Fibroblast of peridontal ligament (primary cell): ENCODE measurements around the gene NACA.

Source experiments
- DNase-seq: peaks from one replicate; pipeline ENCODE4 v3.0.0-alpha.2; 2010; ENCODE audit errors: extremely low read depth

The NACA gene

DNA sequence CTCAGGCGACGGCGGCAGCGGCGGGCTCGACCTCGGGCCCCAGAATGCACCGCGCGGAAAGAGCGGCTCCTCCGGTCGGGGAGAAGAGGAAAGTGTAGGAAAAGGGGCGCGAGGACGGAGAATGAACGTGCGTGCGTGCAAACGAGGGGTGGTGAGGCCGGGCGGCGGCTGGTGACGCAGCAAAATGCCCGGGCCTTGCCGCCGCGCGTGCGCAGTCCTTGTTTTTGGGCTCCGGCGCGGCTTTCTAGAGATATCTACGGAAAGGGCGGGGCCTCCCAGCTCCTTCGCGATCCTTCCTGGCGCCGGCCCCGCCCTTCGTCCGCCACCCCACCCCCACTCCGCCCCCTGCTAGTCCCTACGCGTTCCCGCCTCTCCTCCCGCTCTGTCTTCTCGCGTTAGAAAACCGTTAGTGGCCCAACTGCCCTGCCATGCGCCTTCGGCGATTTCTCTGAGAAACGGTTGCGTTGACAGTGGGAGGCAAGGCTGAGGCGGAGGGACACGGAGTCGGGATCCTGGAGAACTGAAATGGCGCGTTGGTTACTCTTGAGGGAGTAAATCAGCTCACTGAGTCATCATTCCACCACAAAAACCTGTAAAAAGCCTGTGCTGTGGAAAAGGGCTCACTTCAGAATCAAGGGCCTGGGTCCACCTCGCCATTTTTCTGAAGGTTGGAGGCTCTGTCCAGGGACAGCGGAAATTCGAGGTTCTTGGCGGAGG, 36.8 kb downstream of the NACA start, which contains the start of gene PTGES3:
TSS of gene PTGES3 (minus strand) at position 156 of the 717 bp plus-strand sequence. CDS start 285 bp downstream, outside the sequence.
- peak; percentile 97 for DNase-seq

DNA sequence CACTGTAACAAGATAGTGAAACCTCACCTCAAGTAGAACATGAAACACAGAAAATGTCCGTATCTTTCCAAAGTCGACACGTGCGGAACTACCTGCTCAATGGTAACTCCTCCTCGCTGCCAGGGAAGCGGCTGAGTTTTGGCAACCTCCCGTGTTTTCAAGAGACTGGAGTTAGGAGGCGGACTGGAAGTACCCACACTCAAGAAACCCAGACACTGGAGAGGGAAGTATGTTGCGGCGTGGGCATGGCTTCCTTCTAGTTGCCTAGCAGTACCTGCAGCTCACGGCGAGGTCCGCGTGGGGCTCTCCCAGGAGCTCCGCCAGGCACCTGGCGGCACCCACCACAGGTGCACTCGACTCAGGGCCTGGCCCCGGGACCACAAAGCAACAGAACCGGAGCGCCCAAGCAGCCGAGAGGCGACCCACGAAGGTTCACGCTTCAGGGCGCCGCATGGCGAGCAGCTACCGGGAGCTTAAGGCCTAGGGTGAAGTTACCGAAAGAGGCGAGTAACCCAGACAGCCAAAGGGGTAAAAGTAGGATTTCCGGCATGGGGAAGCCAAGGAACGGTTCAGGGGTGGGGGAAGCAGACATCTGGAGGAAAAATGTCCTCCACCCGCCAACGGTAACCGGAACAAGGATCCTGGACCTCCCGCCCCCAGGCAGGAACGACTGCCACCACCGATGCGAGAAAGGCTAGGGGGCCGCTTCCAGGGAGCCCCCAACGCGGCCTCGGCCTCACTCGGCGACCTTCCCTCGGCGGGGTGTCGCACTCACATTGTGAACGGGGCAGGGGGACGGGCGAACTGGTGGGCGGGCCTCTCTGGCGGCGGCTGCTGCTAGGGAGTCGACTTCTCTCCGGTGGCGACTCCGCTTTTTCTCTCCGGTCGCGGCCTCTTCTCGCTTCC, 37.6 kb downstream of the NACA start:
- peak; percentile 31 for DNase-seq

- peak; percentile 19 for DNase-seq
Measured at GRCh38 chr12:56684745-56685359, 40.2 kb downstream of the NACA start.

GRCh38 chr12:56682323-56682722, 42.8 kb downstream of the NACA start:
- no peak for DNase-seq

DNA sequence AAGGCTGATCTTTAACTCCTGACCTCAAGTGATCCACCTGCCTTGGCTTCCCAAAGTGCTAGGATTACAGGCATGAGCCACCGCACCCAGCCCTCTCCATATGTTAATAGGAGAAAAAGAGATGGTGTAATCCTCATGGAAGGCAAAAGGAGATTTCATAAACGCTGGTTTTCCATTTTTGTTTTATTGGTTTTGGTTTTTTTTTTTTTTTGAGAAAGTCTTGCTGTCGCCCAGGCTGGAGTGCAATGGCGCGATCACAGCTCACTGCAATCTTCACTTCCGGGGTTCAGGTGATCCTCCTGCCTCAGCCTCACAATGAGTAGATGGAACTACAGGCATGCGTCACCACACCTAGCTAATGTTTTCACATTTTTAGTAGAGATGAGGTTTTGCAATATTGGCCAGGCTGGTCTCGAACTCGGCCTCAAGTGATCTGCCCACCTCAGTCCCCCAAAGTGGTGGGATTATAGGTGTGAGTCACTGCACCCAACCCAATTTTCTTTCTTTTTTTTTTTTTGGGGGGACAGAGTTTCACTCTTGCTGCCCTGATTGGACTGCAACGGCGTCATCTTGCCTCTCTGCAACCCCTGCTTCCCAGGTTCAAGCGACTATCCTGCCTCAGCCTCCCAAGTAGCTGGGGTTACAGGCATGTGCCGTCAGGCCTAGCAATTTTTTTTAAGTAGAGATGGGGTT, 45.1 kb downstream of the NACA start:
- no peak for DNase-seq

GRCh38 chr12:56678852-56679251, 46.2 kb downstream of the NACA start:
- DNase-seq, result no peak

DNA sequence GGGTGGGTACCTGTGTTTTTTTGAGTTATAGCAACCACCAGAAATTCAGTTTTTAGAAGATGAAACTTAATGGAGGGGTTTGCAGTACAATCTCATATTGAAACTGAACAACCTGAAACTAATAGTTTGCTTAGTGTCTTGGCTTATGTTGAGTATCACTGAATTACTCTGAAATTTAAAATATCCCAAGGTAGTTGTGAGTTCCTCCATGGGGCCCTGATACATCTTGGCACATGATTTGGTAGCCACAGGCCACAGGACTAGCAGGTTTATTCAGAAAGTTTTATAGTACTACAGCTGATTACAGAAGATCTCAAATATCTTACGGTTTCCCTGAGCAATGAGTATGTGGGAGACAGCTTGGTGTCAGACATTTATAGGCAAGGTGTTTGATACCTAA, 47.4 kb downstream of the NACA start:
- no peak for DNase-seq

- no peak for DNase-seq
Measured at GRCh38 chr12:56676851-56677580, 48.1 kb downstream of the NACA start.

GRCh38 chr12:56671608-56672007, 53.5 kb downstream of the NACA start:
- DNase-seq, result no peak

GRCh38 chr12:56670836-56671235, 54.3 kb downstream of the NACA start:
- no peak for DNase-seq

GRCh38 chr12:56668197-56668457, 57.0 kb downstream of the NACA start:
- no peak for DNase-seq
